GM21723 (cell line): ENCODE results near the gene KCTD15.

Experiments used
- ATAC-seq: cut with Tn5 transposase; IDR thresholded peaks from one replicate; pipeline ENCODE4 v1.9.1; 2021; ENCODE audit warnings: mild to moderate bottlenecking, moderate library complexity; ENCODE audit not compliant: unreplicated experiment

Gene KCTD15

DNA sequence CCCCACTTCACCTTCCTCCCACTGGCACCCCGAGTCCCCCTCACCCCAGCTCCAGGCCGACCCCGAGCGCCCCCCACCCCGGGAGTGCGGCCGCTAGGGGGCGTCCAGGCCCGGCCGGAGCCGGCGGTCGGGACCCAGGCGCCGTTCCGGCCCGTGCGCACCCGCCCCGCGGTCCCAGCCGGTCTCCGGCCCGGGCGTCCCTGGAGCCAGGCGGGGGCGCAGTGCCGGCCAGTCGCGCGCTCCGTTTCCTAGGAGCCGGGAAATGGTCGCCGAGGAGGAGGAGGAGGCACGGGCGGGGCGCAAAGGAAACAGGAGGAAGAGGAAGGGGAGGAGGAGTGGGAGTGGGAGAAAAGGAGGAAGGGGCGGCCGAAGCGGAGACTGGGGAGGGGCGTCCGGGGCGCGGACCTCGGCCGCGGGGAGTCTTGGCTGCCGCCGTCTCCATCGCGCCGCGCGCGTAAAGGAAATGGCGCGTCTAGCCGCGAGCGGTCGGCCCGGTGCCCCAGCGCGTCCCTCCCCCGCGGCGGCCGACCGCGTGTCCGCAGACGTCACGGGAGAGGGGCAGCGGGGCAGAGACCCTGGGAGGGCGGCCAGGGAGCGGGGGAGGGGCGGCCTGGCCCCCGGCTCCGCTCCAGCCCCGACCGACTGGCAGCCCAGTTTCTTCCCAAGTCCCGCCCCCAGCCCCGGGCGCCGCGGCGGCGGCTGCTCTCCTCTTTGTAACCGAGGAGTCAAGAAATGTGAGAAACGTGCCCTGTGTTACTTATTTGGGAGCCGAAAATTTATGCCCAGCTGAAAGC lies 1.1 kb upstream of the KCTD15 start:
- ATAC-seq, result no peak

DNA sequence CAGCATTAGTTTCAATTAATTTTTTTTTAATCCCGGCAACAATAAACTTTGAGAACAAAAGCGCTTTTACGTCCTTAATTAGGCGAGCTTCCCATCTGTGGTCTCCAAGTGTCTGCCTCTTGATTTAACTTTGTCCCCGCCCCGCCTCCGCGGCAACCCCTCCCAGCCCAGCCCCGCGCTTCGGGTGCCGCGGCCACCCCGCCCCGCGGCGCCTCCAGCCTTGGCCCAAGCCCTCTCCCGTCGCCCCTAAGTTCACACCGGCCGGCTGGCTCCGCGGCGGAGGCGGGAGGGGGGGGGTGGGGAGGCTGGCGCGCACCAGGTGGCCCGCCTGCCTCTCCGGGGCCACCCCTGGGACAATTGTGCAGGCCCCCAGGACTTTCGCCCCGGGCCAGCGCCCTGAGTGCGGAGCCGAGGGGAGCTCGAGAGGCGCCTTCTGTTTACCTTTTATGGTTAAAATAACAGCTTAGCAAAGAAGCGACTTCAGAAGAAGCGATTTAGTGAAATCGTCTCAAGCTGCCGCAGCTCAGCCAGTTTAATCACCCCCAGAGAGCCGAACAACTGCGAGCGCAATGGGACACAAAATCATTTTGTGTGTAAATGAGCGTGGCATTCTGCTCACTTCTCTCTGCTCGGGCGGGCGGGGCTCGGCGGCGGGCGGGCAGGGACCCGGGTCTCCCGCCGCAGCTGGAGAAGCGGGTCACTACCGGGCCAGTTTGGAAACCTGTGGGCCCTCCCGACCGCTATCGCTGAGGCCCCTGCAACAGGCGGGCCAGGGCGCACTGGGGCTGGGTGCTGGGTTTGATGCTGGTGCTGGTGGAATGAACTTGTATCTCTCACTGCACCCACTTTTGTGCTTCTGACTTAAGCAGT lies 1.4 kb downstream of the KCTD15 start:
- no peak for ATAC-seq

DNA sequence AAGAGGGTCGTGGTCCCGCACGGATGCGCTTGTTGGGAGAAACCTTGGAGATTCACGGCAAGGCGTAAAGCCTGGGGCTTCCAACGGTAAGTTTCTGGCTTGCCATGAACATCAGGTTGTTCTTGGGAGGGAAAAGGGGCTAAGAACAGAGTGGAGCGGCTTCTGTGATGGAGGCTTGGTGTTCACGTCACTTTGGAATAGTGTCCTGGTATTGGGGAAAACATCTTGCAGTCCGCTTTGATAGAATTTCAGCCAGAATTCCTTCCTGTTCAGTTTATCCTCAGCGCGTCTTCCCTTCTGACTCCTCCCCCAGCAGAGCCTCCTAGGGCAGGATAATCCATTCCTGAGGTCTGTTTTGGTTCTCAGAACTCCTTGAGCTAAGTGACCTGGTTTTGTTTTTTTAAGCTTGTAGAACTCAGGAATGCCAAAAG lies 2.0 kb downstream of the KCTD15 start:
- no peak for ATAC-seq

DNA sequence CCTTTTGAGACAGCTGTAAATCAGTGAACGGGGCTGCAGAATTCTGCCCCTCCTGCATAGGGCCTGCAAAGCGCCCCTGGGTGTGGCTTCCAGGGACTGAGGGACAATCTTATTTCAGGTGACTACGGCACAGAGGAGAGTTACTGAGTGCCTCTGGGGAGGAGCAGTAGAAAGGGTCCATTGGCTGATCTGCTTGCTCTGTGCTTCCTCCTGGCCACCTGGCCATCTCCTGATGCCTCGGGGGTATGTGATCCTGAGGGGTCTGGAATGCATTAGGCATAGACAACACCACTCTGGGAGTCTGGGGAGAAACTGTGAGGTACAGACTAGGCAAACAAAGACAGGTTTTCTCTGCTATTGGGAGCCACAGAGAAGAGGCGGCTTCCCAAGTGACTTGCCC lies 2.8 kb downstream of the KCTD15 start:
- ATAC-seq, result no peak

DNA sequence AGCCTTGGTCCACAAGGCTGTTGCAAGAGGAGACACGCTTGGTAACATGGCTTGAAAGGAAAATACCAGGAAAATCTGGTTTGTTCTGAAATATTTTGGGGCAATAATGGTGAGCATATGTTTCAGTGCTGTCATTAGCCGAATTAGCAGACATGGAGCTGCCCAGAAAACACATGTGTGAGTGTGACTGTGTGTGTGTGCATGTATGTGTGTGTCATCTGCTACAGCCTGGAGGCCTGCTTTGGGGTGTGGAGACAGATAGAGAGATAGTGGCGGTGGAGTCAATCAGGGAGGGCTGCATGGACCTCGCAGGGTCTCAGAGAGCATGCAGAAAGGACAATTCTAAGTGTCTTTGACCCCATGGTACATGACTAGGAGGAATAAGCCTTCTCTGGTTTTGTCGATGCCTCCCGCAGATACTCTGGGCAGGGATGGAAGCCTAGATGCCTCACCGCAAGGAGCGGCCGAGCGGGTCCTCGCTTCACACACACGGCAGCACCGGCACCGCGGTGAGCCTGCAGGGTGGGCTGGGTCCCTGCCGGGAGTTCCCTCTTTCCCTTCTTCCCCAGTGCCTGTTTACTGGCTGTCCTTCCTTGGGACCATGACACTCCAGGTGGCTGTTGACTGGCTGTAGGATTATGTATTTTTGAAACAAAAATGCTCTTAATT lies 3.5 kb downstream of the KCTD15 start:
- ATAC-seq, result no peak

DNA sequence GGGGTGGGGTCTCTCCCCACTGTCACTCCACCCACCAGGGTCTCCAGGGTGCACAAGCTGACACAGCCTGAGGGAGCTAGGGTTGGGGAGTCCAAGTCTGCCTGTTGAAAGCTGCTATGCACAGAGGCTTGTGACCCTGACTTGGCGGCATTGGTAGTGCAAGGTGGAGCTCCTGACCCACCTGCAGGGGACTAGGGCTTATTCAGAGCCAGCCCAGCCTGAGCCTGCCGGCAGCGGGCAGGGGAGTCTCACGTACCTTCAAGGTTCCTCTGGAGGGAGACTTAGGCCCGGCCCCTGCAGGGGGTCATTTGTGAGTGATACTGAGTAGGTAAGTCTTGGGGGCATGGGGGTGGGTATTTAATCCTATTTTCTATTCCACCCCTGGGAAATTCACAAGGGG lies 4.7 kb downstream of the KCTD15 start:
- no peak for ATAC-seq

DNA sequence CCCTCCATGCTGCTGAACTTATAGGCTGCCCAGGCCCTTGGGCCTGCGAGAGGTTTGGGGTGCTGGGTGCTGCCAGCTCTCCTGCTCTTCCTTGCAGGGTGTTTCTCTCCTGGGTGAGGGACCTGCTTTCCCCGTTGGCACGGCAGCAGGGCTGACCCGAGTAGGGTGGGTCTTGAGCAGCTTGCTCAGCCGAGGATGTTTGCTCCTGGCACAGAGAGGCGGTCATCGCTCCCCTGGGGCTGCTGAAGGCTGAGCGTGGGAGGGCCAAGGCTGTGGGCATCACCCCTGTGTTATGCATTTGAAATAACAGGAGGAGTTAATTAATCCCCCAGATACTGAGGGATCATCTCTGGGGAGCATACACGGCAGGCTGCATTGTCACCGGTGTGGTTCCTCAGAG lies 5.3 kb downstream of the KCTD15 start:
- ATAC-seq, result no peak

DNA sequence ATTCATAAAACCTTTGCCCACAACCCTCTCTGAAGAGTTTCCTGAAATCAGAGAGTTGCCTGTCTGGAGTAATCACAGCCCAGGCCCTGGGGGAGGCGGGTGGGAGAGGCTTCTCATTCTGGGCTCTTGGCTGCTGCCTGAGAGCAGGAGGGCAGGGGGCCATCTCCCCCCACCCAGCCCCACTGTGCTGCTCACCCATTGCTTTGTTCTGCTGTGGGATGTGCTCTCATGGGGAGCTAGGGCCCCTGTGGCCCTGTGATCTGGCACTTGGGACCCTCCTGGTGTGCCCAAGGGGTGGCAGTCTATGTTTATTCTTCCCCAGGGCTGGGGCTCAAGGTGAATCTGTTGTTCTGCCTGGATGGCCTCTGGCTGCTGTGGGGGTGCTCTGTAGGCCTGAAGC lies 6.1 kb downstream of the KCTD15 start:
- ATAC-seq, result no peak

DNA sequence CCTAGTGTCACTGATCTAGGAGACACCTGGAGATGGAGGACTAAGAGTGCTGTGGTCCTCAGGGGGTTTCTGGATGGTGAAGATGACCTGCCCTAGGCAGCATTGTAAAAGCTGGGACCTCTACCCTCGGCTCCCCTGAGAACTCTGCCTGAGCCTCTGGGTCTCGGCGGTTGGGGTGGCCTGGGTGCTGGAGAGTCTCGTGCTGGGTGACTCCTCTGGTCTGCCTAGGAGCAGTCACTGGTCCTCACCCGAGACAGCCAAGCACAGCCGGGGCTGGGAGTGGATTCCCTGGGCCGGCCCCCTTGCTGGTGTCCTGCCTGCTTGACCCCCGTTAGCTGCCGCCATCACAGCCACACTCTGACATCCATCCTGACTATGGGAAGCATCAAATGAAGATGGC lies 6.7 kb downstream of the KCTD15 start:
- ATAC-seq, result no peak

DNA sequence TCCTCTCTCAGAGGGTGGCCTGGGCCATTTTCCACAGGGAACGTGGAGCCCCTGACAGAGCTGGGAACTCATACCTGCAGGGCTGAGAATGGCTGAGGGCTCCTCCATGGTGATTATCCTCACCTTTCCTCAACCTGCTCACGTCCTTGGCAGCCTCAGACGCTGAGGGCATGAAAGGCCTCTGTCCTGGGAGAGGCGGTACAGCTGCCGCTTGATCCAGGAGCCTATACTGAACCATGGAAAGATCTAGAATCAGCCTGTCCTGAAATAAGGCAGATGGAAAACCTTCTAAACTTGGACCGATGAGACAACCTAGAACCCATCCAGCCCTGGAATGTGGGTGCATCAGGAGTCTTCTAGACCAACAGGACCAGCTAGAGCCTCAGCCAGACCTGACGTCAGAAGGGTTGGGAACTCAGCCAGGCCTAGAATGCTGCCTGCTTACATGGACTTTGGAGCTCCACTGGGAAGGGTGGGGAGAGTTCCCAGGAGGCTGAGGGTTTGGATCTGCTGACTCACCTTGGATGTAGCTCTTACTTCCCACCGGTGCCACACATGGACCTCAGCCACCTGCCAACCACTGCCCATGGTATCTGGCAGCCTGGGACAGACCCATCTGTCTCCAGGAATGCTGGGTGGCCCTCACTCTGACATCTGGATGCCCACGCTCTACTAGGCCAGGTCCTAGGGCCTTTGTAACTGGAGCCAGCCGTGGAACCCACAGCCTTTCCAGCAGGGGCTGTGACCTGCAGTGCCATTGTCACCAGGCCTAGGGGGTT lies 7.5 kb downstream of the KCTD15 start:
- no peak for ATAC-seq

DNA sequence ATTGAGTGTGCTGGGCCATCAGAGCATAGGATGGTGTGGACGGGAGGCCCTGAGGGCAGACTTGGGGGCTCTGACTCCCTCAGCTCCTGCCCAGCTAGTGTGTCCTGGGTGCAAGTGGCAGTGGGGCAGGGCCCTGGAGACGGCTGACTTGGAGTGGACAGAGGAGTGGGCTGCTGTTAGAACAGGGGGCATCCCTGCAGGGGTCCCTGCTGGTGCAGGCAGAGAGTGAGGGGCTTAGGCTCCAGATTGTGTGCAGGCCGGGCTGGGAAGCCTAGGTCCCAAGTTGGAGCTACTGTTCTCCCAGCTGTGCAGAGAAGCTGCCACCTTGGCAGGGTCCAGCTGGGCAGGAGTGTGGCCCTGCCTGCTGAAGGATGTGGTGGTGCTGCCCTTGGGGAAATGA lies 8.6 kb downstream of the KCTD15 start:
- ATAC-seq, result no peak

DNA sequence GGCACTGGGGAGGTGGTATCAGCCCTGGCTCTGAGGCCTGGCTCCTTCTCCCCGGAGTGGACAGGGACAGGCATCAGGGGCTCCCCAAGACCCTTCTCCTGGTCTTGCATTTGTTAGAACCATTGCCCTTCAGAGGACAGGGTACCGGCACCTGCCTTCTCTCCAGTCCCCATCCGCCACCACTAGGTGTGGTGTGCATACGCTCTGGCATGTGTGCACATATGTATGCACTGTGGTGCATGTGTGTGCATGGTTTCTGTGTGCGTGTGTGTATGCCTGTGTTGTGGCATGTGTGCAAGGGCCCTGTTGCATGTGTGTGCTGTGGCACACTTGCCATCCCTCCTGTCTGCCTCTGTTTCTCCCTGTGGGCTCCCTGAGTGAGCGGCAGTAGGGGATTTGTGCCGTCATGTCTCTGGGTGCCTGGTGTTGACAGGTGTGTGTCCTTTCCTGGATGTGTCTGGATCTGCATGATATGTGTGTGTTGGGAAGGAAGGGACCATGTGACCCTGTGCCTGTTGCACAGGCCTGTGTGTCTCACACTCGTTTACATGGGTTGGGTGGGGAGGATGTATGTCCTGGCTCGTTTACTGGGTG lies 9.3 kb downstream of the KCTD15 start:
- ATAC-seq, result no peak

DNA sequence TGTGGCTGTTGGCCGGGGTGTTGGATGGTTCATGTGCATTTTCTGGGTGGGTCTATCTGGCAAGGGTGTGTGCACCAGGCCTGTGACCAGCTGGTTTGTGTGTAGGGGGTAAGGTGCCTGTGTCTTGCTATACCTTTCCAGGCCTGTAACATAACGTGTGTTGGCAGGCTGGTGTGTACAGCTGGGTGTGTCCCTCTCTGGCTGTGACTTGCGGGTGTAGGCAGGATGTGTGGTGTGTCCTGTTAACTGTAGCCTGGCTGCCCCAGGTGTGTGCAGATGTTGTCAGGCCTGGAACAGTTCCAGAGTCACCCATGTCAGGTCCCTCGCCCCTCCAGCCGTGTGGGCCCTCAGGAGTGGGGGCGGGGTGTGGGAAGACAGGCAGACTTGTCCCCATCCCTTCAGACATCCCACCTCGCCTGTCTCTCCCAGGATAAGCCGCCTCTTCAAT lies 9.8 kb downstream of the KCTD15 start:
- no peak for ATAC-seq

DNA sequence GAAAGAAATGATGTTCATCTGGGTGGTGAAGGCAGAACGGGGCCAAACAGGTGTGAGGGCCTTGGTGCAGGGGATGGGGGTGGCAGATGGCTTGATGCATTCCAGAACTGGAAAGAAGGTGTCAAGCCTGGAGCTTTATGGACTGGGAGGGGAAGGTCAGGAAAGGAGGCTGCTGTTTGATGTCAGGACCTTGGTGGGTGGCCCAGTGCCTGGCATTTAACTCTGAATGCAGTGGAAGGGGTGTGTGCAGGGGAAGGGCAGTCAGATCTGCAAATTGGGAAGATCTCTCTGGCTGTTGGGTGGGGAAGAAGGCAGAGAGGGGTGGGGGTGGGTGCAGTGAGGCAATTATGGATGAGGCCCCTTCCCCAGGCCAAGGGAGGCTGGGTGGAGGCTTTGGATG lies 11.7 kb downstream of the KCTD15 start:
- ATAC-seq, result no peak

DNA sequence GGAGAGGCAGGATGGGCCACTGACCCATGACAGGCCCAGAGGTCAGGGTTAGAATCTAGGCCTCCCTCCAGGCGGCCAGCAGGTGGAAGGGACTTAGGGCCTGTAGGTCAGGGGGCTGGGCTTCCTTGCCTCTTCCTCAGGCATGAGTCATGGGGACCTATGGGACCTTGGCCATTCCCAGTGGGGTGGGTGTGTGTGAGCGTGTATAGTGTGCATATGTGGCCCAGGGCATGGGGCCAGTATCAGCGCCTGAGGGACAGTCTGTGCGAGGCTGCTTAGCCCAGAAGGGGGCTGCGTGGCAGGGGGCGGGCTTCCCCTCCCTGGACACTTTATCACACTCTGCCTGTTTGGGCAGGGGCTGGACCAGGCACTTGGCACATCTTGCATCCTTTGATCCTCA lies 13.3 kb downstream of the KCTD15 start:
- ATAC-seq, result no peak

DNA sequence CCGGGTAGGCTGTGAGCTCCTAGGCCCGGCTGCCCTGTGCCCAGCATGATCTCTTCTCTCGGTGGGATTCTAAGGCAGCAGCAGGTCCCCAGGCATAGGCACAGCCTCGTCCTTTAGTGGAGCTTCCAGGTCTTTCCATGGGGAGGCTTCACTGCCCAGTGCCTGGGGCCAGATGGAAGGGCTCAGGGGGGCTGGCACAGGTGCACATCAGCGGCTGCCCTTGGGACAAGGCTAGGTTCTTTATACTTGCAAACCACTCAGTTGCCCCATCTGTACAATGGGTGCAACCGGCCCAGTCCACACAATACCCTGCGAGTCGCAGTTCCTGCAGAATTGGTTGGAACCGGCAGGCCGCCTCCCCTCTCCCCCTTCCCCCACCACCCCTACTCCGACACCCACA lies 14.2 kb downstream of the KCTD15 start:
- no peak for ATAC-seq

DNA sequence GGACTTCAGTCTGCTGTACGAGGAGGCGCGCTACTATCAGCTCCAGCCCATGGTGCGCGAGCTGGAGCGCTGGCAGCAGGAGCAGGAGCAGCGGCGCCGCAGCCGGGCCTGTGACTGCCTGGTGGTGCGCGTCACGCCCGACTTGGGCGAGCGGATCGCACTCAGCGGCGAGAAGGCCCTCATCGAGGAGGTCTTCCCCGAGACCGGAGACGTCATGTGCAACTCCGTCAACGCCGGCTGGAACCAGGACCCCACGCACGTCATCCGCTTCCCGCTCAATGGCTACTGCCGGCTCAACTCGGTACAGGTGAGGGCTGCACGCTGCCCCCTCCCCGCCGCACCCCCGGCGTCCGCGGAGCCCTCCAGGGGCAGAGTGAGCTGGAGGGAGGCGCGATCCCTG lies 14.6 kb downstream of the KCTD15 start:
- no peak for ATAC-seq

DNA sequence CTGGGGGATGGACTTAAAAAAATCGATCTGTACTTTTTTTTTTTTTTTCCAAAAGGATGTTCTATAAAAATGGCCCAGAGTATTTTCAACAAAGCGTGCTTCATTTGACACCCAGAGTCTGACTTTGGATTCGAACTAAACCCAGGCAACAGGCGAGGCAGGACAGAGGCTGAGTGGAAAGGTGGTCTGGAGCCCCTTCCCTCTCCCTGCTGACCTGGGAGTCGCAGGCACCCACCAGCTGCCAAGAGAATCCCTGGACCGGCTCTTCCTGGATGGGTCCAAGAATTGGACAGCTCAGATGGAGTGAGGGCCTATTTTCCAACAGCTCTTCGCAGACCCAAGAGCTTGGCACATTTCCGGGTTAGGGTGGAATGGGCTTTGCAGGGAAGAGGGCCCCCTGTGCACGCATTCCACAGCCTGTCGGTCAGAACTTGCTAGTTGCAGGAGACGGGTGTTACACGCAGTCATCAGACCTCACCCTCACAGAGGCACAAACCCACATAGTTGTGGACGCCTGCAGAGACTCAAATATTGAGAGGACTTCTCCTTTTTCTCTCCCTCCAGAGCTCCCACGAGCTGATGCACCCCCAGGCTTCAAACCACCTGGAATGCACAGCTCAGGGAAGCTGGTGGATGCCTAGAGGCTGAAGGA lies 15.2 kb downstream of the KCTD15 start:
- ATAC-seq, result no peak

DNA sequence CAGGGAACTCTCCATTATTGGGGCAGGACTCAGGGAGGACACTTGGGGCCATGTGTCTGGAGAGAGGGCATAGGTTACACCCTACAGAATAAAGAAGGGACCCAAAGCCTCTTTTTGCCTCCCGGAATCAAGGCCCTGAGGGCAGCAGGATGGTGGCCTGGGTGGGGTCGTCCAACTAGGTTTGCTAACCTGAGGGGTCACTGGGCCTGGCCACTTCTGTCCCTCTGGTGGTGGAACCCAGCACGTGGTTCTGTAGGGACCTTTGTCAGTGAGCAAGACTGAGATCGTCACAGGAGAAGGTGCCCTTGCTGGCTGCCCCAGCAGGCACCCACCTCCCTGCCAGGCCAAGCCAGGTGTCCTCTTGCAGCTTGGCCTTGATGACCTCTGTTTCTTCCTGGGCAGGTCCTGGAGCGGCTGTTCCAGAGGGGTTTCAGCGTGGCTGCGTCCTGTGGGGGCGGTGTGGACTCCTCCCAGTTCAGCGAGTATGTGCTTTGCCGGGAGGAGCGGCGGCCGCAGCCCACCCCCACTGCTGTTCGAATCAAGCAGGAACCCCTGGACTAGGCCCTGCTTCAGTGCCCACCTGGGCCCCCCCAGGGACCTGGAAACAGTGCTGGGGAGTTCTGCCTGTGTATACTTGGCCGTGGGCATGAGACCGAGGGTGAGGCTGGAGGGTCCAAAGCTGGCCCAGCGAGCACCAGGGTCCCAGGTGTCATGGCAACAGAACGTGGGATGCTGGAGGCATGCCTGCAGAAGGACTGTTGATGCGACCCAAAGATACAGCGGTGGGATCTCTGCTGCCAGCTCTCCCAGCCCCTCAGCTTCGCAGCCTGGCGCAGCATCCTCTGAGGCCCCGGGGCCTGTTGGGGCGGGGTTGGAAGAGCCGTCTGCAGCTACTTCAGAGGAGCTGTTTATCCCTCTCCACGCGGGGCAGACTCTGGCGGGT lies 16.0 kb downstream of the KCTD15 start:
- ATAC-seq, result no peak
